KOPT-K1 (cell line): ENCODE results near the gene GLB1L.
A peak's percentile ranks its signal among the peaks of the same experiment; 100 is the strongest.

Experiments used
- H3K27ac ChIP-seq: fragments of 200-600 bp; sonication (generic); 2 replicates; pipeline ENCODE4 v1.5.1; 2016; ENCODE audit warnings: antibody characterized with exemption, mild to moderate bottlenecking, low read depth, low read length; ENCODE audit not compliant: poor library complexity, severe bottlenecking
- H3K36me3 ChIP-seq: fragments of 200-600 bp; sonication (generic); 2 replicates; pipeline ENCODE4 v1.5.1; 2017; ENCODE audit warnings: antibody characterized with exemption, mild to moderate bottlenecking, low read length, moderate library complexity; ENCODE audit not compliant: insufficient read depth
- H3K9me3 ChIP-seq: fragments of 200-600 bp; sonication (generic); 2 replicates; pipeline ENCODE4 v1.5.1; 2017; ENCODE audit warnings: antibody characterized with exemption, low read length, mild to moderate bottlenecking; ENCODE audit not compliant: insufficient read depth, poor library complexity, severe bottlenecking

The GLB1L gene

GRCh38 chr2:219285373-219285735 is 40.1 kb upstream of the GLB1L start:
- Histone ChIP-seq H3K9me3 (no peaks in the 10 kb centered on the region), H3K27ac (no peak overlapping the region), H3K36me3 (no peaks in the 10 kb centered on the region; the same call in 1 of the 2 replicates)

- H3K9me3 ChIP-seq: no peaks in the 10 kb centered on the region
- no peak overlapping the region for H3K27ac ChIP-seq
- H3K36me3 ChIP-seq: no peaks in the 10 kb centered on the region; the same call in 1 of the 2 replicates
Measured at GRCh38 chr2:219284501-219285372, 39.5 kb upstream of the GLB1L start.

- Histone ChIP-seq H3K9me3 (no peaks in the 10 kb centered on the region), H3K36me3 (no peaks in the 10 kb centered on the region; the same call in 1 of the 2 replicates), H3K27ac (no peak overlapping the region)
Measured at GRCh38 chr2:219282943-219283581, 37.8 kb upstream of the GLB1L start.

- Histone ChIP-seq H3K36me3 (no peaks in the 10 kb centered on the region; the same call in 1 of the 2 replicates), H3K9me3 (no peaks in the 10 kb centered on the region), H3K27ac (no peak overlapping the region)
Measured at GRCh38 chr2:219282375-219282774, 37.1 kb upstream of the GLB1L start.

- no peaks in the 10 kb centered on the region; the same call in 1 of the 2 replicates for H3K36me3 ChIP-seq
- no peaks in the 10 kb centered on the region for H3K9me3 ChIP-seq
- no peak overlapping the region for H3K27ac ChIP-seq
Measured at GRCh38 chr2:219281588-219281987, 36.3 kb upstream of the GLB1L start.

GRCh38 chr2:219280651-219281050 is 35.4 kb upstream of the GLB1L start:
- no peaks in the 10 kb centered on the region for H3K9me3 ChIP-seq
- H3K27ac ChIP-seq: no peak overlapping the region
- no peaks in the 10 kb centered on the region; the same call in 1 of the 2 replicates for H3K36me3 ChIP-seq

- Histone ChIP-seq H3K36me3 (no peaks in the 10 kb centered on the region; the same call in 1 of the 2 replicates), H3K9me3 (no peaks in the 10 kb centered on the region), H3K27ac (peak overlapping the region; percentile 54)
Measured at GRCh38 chr2:219279916-219280516, 34.8 kb upstream of the GLB1L start.

- peak within 1 kb of the TSS; percentile 54 for H3K27ac ChIP-seq
- H3K36me3 ChIP-seq: no peaks in the 10 kb centered on the region; the same call in 1 of the 2 replicates
- no peaks in the 10 kb centered on the region for H3K9me3 ChIP-seq
Measured at GRCh38 chr2:219279151-219279915, 34.1 kb upstream of the GLB1L start, which contains the start of gene DNAJB2. Gene DNAJB2 (plus strand): TSS chr2:219279366. CDS start chr2:219279834, 468 bp downstream.

GRCh38 chr2:219278655-219279150 is 33.5 kb upstream of the GLB1L start:
- H3K27ac ChIP-seq: peak overlapping the region; percentile 54
- no peaks in the 10 kb centered on the region for H3K9me3 ChIP-seq
- no peaks in the 10 kb centered on the region; the same call in 1 of the 2 replicates for H3K36me3 ChIP-seq

- Histone ChIP-seq H3K9me3 (no peaks in the 10 kb centered on the region), H3K36me3 (no peaks in the 10 kb centered on the region), H3K27ac (no peak overlapping the region)
Measured at GRCh38 chr2:219277703-219278654, 32.7 kb upstream of the GLB1L start.

- H3K36me3 ChIP-seq: no peaks in the 10 kb centered on the region
- no peaks in the 10 kb centered on the region for H3K9me3 ChIP-seq
- H3K27ac ChIP-seq: no peak overlapping the region
Measured at GRCh38 chr2:219274361-219274921, 29.2 kb upstream of the GLB1L start.

- no peak overlapping the region for H3K27ac ChIP-seq
- no peaks in the 10 kb centered on the region for H3K36me3 ChIP-seq
- no peaks in the 10 kb centered on the region for H3K9me3 ChIP-seq
Measured at GRCh38 chr2:219273937-219274336, 28.7 kb upstream of the GLB1L start.

- Histone ChIP-seq H3K9me3 (no peaks in the 10 kb centered on the region), H3K36me3 (no peaks in the 10 kb centered on the region), H3K27ac (no peak overlapping the region)
Measured at GRCh38 chr2:219272995-219273394, 27.8 kb upstream of the GLB1L start.
